Mesenchymal stem cell (in vitro differentiated cells and primary cell): Measurements from ENCODE around the gene CNGB1.

Source experiments
- DNase-seq: peaks from one replicate; pipeline ENCODE4 v3.0.0-alpha.2; 2013
- H2AFZ ChIP-seq: one replicate; pipeline ENCODE4 v1.6.1; 2013; ENCODE audit warnings: low read depth, mild to moderate bottlenecking, control low read depth, inconsistent platforms, low read length, moderate library complexity
- H2AK5ac ChIP-seq: 2 replicates; pipeline ENCODE4 v1.6.1; 2013; ENCODE audit warnings: low read length, moderate library complexity, mild to moderate bottlenecking, inconsistent platforms; ENCODE audit not compliant: severe bottlenecking
- H2BK120ac ChIP-seq: one replicate; pipeline ENCODE4 v1.6.1; 2013; ENCODE audit warnings: low read depth, mild to moderate bottlenecking, inconsistent platforms, low read length, moderate library complexity
- H2BK12ac ChIP-seq, 2 experiments: one replicate each; pipeline ENCODE4 v1.6.1; 2013; ENCODE audit warnings: inconsistent platforms in 2 of 2, low read length in 2 of 2, mild to moderate bottlenecking in 2 of 2, moderate library complexity in 2 of 2, control low read depth in 1 of 2
- H2BK15ac ChIP-seq: one replicate; pipeline ENCODE4 v1.6.1; 2013; ENCODE audit warnings: mild to moderate bottlenecking, low read depth, inconsistent platforms; ENCODE audit not compliant: poor library complexity, severe bottlenecking
- H2BK5ac ChIP-seq: 2 replicates; pipeline ENCODE4 v1.6.1; 2013; ENCODE audit warnings: low read depth, mild to moderate bottlenecking, low read length, control low read depth, inconsistent platforms; ENCODE audit not compliant: poor library complexity, severe bottlenecking
- H3K14ac ChIP-seq, 2 experiments: one replicate each; pipeline ENCODE4 v1.6.1; 2013; ENCODE audit warnings: inconsistent platforms in 2 of 2, low read length in 2 of 2, control low read depth in 1 of 2, mild to moderate bottlenecking in 1 of 2, moderate library complexity in 1 of 2
- H3K18ac ChIP-seq, 2 experiments: one replicate each; pipeline ENCODE4 v1.6.1; 2013; ENCODE audit warnings: inconsistent platforms in 2 of 2, low read length in 2 of 2, control low read depth in 1 of 2, low read depth in 1 of 2, mild to moderate bottlenecking in 1 of 2
- H3K23ac ChIP-seq, 2 experiments: one replicate each; pipeline ENCODE4 v1.6.1; 2013; ENCODE audit warnings: inconsistent platforms in 2 of 2, low read length in 2 of 2, mild to moderate bottlenecking in 2 of 2, moderate library complexity in 2 of 2, control low read depth in 1 of 2
- H3K27ac ChIP-seq: 2 replicates; pipeline ENCODE4 v1.5.1; 2013; ENCODE audit warnings: mild to moderate bottlenecking, moderate library complexity, low read length, control low read depth, inconsistent platforms; ENCODE audit not compliant: poor library complexity, severe bottlenecking
- H3K27me3 ChIP-seq, 2 experiments: 2 replicates each; pipeline versions ENCODE4 v1.6.1 to v1.7.0; 2013; ENCODE audit warnings: low read length in 2 of 2, mild to moderate bottlenecking in 2 of 2, moderate library complexity in 2 of 2, control low read depth in 1 of 2, inconsistent platforms in 1 of 2; ENCODE audit not compliant: control insufficient read depth in 1 of 2, insufficient read depth in 1 of 2
- H3K36me3 ChIP-seq, 2 experiments: 2 replicates each; pipeline versions ENCODE4 v1.6.1 to v1.7.0; 2013; ENCODE audit warnings: low read length in 2 of 2, control low read depth in 1 of 2, inconsistent platforms in 1 of 2, low read depth in 1 of 2, mild to moderate bottlenecking in 1 of 2; ENCODE audit not compliant: insufficient read depth in 2 of 2, control insufficient read depth in 1 of 2
- H3K4ac ChIP-seq, 2 experiments: one replicate each; pipeline ENCODE4 v1.6.1; 2013; ENCODE audit warnings: inconsistent platforms in 2 of 2, low read length in 2 of 2, mild to moderate bottlenecking in 2 of 2, moderate library complexity in 2 of 2, control low read depth in 1 of 2, low read depth in 1 of 2
- H3K4me1 ChIP-seq: 2 replicates; pipeline ENCODE4 v1.6.1; 2013; ENCODE audit warnings: low read depth, low read length, control low read depth; ENCODE audit not compliant: control insufficient read depth, insufficient read depth
- H3K4me2 ChIP-seq: 2 replicates; pipeline ENCODE4 v1.6.1; 2013; ENCODE audit warnings: low read length, mild to moderate bottlenecking, inconsistent platforms; ENCODE audit not compliant: poor library complexity, severe bottlenecking
- H3K4me3 ChIP-seq, 2 experiments: 2 replicates each; pipeline versions ENCODE4 v1.5.1 to v1.7.0; 2013; ENCODE audit warnings: low read length in 2 of 2, mild to moderate bottlenecking in 2 of 2, control low read depth in 1 of 2, low read depth in 1 of 2; ENCODE audit not compliant: insufficient read depth in 1 of 2
- H3K79me1 ChIP-seq: replicated peaks from 2 replicates; pipeline ENCODE4 v1.6.1; 2013; ENCODE audit warnings: mild to moderate bottlenecking, control low read depth, low read length, inconsistent platforms; ENCODE audit not compliant: poor library complexity, severe bottlenecking
- H3K9ac ChIP-seq: 2 replicates; pipeline ENCODE4 v1.7.0; 2013; ENCODE audit warnings: mild to moderate bottlenecking, low read length, moderate library complexity
- H3K9me3 ChIP-seq: 2 replicates; pipeline ENCODE4 v1.7.0; 2013; ENCODE audit warnings: mild to moderate bottlenecking, low read length; ENCODE audit not compliant: control insufficient read depth
- H4K8ac ChIP-seq: one replicate; pipeline ENCODE4 v1.6.1; 2013; ENCODE audit warnings: inconsistent platforms, mild to moderate bottlenecking, low read length, moderate library complexity
- H4K91ac ChIP-seq: one replicate; pipeline ENCODE4 v1.6.1; 2013; ENCODE audit warnings: mild to moderate bottlenecking, low read length, inconsistent platforms
- WGBS: methylation state at CpG from one replicate; pipeline ENCODE4 v1.1.7; 2013; ENCODE audit warnings: mixed read lengths; 5-methylcytosine and 5-hydroxymethylcytosine counted together

CNGB1 gene

GRCh38 chr16:57901480-57902069 lies 69.4 kb downstream of the CNGB1 start:
- Histone ChIP-seq H2AK5ac (no peak overlapping the region), H3K18ac (no peak overlapping the region), H3K36me3 (no peaks in the 10 kb centered on the region), H2BK120ac (no peak overlapping the region), H3K27ac (no peak overlapping the region), H3K4me1 (peaks cover 10% of the 10 kb centered on the region), H3K79me1 (no peaks in the 10 kb centered on the region), H3K14ac (no peak overlapping the region), H2BK15ac (no peak overlapping the region), H3K9me3 (no peaks in the 10 kb centered on the region), H3K4ac (no peak overlapping the region), H4K8ac (no peak overlapping the region), H3K4me3 (no peak overlapping the region), H4K91ac (no peak overlapping the region), H2BK5ac (no peak overlapping the region), H2BK12ac (no peak overlapping the region), H3K9ac (no peak overlapping the region), H3K27me3 (peaks cover 29 to 82% of the 10 kb centered on the region in 2 experiments), H2AFZ (no peak overlapping the region), H3K23ac (no peak overlapping the region), H3K4me2 (no peak overlapping the region)
- DNase-seq = no peak
- WGBS = 84% methylated on average over 12 of the region's 12 CpGs

GRCh38 chr16:57900796-57901479 lies 70.0 kb downstream of the CNGB1 start:
- Histone ChIP-seq H2BK120ac (no peak overlapping the region), H3K14ac (no peak overlapping the region), H2BK15ac (no peak overlapping the region), H3K36me3 (no peaks in the 10 kb centered on the region), H3K18ac (no peak overlapping the region), H4K8ac (no peak overlapping the region), H2BK12ac (no peak overlapping the region), H3K27me3 (peaks cover 23 to 78% of the 10 kb centered on the region in 2 experiments), H3K9me3 (no peaks in the 10 kb centered on the region), H2BK5ac (no peak overlapping the region), H2AK5ac (no peak overlapping the region), H3K27ac (no peak overlapping the region), H2AFZ (no peak overlapping the region), H3K79me1 (no peaks in the 10 kb centered on the region), H3K4me3 (no peak overlapping the region), H3K4me1 (peaks cover 7% of the 10 kb centered on the region), H3K9ac (no peak overlapping the region), H3K4ac (no peak overlapping the region), H3K23ac (no peak overlapping the region), H4K91ac (no peak overlapping the region), H3K4me2 (no peak overlapping the region)
- DNase-seq = no peak
- WGBS = 86% methylated on average over 11 of the region's 11 CpGs

- Histone ChIP-seq H2BK12ac (no peak overlapping the region), H3K4me1 (peaks cover 7% of the 10 kb centered on the region), H3K36me3 (no peaks in the 10 kb centered on the region), H2BK15ac (no peak overlapping the region), H3K27ac (no peak overlapping the region), H3K27me3 (peaks cover 15 to 68% of the 10 kb centered on the region in 2 experiments), H4K8ac (no peak overlapping the region), H3K23ac (no peak overlapping the region), H2AFZ (no peak overlapping the region), H3K4me2 (no peak overlapping the region), H2BK120ac (no peak overlapping the region), H2AK5ac (no peak overlapping the region), H3K4me3 (no peak overlapping the region), H3K4ac (no peak overlapping the region), H2BK5ac (no peak overlapping the region), H3K14ac (no peak overlapping the region), H3K79me1 (no peaks in the 10 kb centered on the region), H3K9ac (no peak overlapping the region), H3K9me3 (no peaks in the 10 kb centered on the region), H3K18ac (no peak overlapping the region), H4K91ac (no peak overlapping the region)
- 48% methylated on average over 12 of the region's 12 CpGs for WGBS
- peak; percentile 64 for DNase-seq
Measured at GRCh38 chr16:57899771-57900661, 70.9 kb downstream of the CNGB1 start.

DNA sequence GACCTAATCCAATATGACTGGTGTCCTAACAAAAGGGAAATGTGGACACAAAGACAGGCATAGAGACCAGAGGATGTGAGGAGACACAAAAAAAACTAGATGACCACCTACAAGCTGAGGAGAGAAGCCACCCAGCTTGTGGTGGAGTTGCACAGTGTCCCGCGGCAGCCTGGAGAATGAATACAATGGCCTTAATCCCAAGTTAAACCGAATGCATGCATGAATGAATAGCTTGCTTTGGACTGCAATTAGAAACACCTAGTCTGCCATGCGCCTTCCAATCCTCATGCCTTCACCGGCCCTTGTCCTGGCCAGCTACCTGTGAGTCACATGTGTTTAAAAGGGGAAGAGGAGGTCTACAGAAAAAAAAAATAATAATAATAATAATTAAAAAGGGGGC lies 72.0 kb downstream of the CNGB1 start:
- no peak overlapping the region for H2AFZ ChIP-seq

More for the DNA sequence above, 72.0 kb downstream of the CNGB1 start:
- Histone ChIP-seq H2AK5ac (no peak overlapping the region), H3K36me3 (no peaks in the 10 kb centered on the region), H4K8ac (no peak overlapping the region), H4K91ac (no peak overlapping the region), H3K79me1 (no peaks in the 10 kb centered on the region), H3K27ac (no peak overlapping the region), H2BK5ac (no peak overlapping the region), H3K4me1 (peaks cover 9% of the 10 kb centered on the region), H3K4me3 (no peak overlapping the region), H3K18ac (no peak overlapping the region), H3K23ac (no peak overlapping the region), H3K27me3 (peaks cover 6 to 58% of the 10 kb centered on the region in 2 experiments), H2BK15ac (no peak overlapping the region), H3K9ac (no peak overlapping the region), H2BK12ac (no peak overlapping the region), H3K14ac (no peak overlapping the region), H3K9me3 (no peaks in the 10 kb centered on the region), H2BK120ac (no peak overlapping the region), H3K4ac (no peak overlapping the region), H3K4me2 (no peak overlapping the region)
- no peak for DNase-seq
- WGBS = 98% methylated on average over 3 of the region's 5 CpGs
